ENCODE data around the gene RIPOR3.
"Not testable (repeated sequence)": the region's sequence is repeated elsewhere in the genome, so short reads cannot be mapped to it uniquely, and the experiment has no call there.

The RIPOR3 gene

DNA sequence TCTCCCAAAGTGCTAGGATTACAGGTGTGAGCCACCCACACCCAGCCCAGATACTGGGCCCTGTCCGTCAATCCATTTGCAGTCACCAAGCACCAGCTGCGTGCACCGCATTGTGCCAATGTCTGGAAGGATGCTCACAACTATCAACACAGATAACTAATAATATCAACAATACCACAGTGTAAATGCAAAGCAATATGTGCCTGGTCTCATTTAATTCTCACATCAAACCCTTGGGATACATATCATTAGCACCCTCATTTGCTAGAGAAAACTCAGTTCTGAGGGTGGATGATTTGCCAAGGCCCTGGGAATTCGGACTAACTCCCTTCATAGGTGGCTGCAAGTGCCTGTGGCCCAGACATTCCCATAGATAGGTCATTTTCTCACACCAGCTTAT is 14.5 kb downstream of the RIPOR3 start:
- DNase-seq, result no peak

DNA sequence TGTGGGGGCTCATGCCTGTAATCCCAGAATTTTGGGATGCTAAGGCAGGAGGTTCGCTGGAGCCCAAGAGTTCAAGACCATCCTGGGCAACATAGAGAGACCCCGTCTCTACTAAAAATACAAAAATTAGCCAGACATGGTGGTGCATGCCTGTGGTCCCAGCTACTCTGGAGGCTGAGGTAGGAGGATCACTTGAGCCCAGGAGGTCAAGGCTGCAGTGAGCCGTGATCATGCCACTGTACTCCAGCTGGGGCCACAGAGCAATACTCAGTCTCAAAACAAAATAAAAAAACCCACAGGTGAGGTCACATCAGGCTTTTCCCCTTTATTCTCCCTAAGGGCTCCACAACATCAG is 15.0 kb downstream of the RIPOR3 start:
- DNase-seq, result not testable (repeated sequence)

GRCh38 chr20:50675671-50676376 is 15.5 kb downstream of the RIPOR3 start:
- no peak for DNase-seq

GRCh38 chr20:50674138-50674825 is 17.1 kb downstream of the RIPOR3 start:
- no peak for DNase-seq

GRCh38 chr20:50673466-50674137 is 17.7 kb downstream of the RIPOR3 start:
- DNase-seq, result no peak

- DNase-seq, result no peak
Measured at GRCh38 chr20:50673146-50673465, 18.2 kb downstream of the RIPOR3 start.

GRCh38 chr20:50672400-50673145 is 18.8 kb downstream of the RIPOR3 start:
- no peak for DNase-seq

DNA sequence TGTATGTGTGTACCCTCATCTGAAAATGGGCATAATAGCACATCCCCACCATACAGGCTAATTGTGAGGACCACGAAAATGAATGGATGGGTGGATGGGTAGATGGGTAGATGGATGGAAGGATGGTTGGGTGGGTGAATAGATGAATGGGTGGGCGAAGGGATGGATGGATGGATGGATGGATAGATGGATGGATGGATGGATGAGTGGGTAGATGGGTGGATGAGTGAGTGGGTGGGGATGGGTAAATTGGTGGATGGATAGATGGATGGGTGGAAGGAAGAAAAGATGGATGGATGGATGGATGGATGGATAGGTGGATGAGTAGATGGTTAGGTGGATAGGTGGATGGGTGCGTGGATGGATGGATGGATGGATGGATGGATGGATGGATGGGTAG is 19.7 kb downstream of the RIPOR3 start:
- DNase-seq, result no peak

- DNase-seq, result not testable (repeated sequence)
Measured at GRCh38 chr20:50671010-50671409, 20.3 kb downstream of the RIPOR3 start.

DNA sequence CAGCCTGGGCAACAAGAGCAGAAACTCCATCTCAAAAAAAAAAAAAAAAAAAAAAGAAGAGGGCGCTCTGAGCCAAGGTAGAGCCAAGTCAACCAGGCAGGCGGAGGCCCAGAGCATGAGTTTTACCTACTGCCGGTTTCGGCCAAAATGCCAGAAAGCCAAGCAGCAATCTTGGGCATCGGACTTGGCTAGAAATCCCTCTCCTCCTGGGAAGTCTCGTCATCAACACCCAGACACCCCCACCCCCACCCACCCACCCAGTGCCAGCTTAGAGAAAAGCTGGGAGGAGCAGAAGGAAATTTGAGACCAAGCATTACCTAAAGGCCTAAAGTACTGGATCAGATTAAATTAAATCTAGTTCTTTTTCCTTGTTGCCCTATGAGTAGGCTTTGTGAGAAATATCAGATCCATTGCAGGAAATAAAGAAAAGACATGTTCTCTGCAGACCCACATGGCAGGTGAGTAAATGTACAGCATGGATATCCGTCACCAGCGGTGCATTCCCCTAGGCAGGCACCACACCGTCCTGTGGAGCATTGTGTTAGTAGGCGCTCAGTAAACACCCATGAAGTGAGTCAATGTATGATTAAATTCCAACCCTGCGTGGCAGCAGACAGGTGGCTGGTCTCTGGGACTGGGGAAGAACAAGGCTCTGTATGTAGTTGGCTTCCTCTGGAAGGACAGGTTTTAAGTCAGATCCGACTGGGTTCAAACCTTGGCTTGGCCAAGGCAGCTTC is 21.0 kb downstream of the RIPOR3 start:
- peak; percentile 26 for DNase-seq

DNA sequence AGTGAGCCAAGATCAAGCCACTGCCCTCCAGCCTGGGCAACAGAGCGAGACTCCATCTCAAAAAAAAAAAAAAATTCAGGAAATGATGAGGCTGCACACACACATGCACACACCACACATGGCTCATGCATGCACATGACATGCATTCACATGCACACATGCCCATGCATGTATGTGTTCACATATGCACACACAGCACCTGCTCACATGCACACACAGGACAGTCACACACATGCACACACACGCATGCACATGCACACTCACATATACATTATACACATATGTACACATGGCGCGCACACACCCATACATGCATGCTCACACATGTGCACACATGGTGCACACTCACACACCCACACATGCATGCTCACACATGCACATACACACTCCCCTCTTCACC is 22.5 kb downstream of the RIPOR3 start:
- no peak for DNase-seq

- DNase-seq, result no peak
Measured at GRCh38 chr20:50668326-50668725, 23.0 kb downstream of the RIPOR3 start.

DNA sequence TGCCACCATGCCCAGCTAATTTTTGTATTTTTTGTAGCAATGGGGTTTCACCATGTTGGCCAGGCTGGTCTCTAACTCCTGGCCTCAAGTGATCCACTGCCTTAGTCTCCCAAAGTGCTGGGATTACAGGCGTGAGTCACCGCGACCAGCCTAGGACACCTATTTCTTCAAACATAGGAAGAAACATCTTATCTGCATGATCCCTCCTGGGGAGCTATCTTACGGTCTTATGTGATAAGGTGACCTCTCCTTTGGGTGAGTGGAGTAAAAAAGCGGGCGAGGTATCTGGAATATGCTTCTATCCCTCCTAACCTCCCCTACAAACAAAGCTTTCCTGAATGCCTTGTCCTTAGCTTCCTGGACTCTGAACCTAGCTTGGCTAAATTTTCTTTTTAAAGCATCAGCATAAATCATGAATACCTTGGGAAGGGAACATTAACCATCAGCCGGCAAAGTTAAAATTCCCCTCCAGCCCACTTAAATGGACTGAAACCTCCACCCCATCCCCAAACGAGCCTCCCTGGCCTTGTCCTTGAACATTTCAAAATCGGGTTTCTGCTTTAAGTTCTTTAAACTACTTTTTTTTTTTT is 24.5 kb downstream of the RIPOR3 start:
- DNase-seq, result no peak

DNA sequence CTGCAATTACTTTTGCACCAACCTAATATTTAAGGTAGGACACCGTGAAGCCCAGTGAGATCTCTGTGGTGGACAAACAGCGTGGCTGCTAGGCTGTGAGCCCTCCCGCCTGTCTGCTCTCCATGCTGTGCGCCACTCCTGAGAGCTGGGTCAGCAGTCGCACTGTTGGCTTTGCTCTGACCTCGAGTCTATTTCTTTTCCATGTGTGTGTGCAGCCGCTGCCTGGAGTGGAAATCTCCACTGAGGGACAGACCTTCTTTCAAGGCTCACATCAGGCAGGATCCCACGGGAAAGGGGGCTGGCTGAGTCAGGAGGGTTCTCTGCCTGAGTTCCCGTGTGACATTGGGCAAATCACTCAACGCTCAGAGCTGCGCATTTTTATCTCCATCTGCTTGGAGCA is 27.1 kb downstream of the RIPOR3 start:
- no peak for DNase-seq

GRCh38 chr20:50663095-50663821 is 28.1 kb downstream of the RIPOR3 start:
- no peak for DNase-seq

GRCh38 chr20:50659975-50660670 is 31.2 kb downstream of the RIPOR3 start:
- no peak for DNase-seq

- DNase-seq, result no peak
Measured at GRCh38 chr20:50658804-50659380, 32.5 kb downstream of the RIPOR3 start.

DNA sequence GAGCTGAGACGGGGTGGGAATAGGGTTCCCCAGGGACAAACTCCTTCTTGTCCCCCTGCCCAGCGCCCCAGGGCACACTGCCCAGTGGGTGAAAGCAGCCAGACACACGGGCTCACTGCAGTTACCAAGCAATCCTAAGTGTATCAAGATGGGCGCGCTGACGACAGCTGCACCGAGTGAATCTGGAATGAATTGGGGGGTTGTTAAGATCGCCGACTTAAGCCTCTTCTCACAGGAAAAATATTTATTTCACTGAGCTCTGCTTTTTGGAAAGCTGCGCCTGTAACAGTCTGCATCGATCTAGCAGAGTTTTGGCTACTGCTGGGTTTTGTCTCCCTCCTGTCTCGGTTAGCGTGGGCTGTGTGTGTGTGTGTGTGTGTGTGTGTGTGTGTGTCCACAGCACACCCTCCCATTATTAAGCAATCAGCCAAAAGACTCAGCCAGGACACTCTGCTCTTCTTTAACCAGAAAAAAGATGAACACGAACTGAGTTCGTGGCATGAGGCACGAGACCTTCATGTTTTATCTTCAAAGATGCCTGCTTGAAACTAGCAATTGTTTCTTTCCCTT is 35.9 kb downstream of the RIPOR3 start:
- no peak for DNase-seq

GRCh38 chr20:50654904-50655303 is 36.4 kb downstream of the RIPOR3 start:
- no peak for DNase-seq

DNA sequence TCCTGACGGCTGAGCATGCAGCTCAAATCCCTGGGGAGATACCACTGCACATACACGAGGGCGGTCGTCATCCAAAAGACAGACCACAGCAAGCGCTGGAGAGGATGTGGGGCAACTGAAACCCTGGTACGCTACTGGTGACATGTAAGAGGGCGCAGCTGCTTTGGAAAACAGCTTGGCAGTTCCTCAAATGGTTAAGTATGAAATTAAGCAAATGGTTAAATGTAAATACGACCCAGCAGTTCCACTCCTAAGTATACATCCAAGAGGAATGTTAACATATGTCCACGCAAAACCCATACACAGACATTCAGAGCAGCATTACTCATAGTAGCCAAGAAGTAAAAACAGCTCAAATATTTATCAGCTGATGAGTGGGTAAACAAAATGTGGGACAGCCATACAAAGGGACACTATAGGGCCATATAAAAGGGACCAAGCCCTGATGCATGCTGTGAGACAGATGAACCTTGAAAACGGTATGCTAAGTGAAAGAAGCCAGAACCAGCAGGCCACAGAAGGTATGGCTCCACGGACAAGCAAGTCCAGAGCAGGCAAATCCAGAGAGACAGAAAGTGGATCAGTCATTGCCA is 38.5 kb downstream of the RIPOR3 start:
- DNase-seq, result no peak

Measured in NCI-H510A treated with DMSO at 0.1 percent for 48 hours (cell line).